Posterior vena cava (tissue), 2 donors: ENCODE measurements around the gene FAM177B. TPM values are rescaled to one million over a fixed set of nuclear protein-coding genes. Genes with fewer than 3 reads are reported as not detected.

Experiments used
- DNase-seq: peaks from one replicate; pipeline ENCODE4 v3.0.0-alpha.2; 2020; ENCODE audit warnings: low spot score
- intact Hi-C, 2 donors: fragments of 100-400 bp; cut with DNase I; formaldehyde crosslinking; loops; one replicate each; pipeline versions ENCODE4 v1.14.1 to v1.14.2; 2022 to 2023
- long read RNA-seq, 2 donors: library from polyadenylated mRNA; unstranded; transcript quantifications; one replicate each; pipeline ENCODE4 v2.0.0, GENCODE V29; 2020 to 2021
- total RNA-seq, 2 donors: library from RNA; stranded (reverse); fragmentation: NEBNext Ultra II Directional; extraction: Animal tissue kit (Norgen Biotek cat#: 25700); gene quantifications; one replicate each; pipeline ENCODE4 v1.2.1, GENCODE V29; 2021
- donor health status: DM: yes; HTN: yes; CAD: no.
- donor health status: DM: yes; HTN: yes; CAD: no.

The FAM177B gene
- not detected for total RNA-seq
- long read RNA-seq, donor 1 = 0 reads
- long read RNA-seq, donor 2 = 0 reads

GRCh38 chr1:222736972-222737371 lies at the start of gene FAM177B:
FAM177B (plus strand) TSS chr1:222737202; CDS start chr1:222746546, 9,344 bp downstream.
- intact Hi-C loops = no loop called here
- DNase-seq = no peak

GRCh38 chr1:222691016-222691415 lies 46.0 kb upstream of the FAM177B start:
- intact Hi-C loops = no loop called here
- no peak for DNase-seq

GRCh38 chr1:222694927-222695326 lies 42.1 kb upstream of the FAM177B start:
- no peak for DNase-seq
- intact Hi-C loops = no loop called here

- intact Hi-C loops = no loop called here
- DNase-seq = no peak
Measured at GRCh38 chr1:222696741-222697140, 40.3 kb upstream of the FAM177B start.

GRCh38 chr1:222697203-222697602 lies 39.8 kb upstream of the FAM177B start:
- intact Hi-C loops = no loop called here
- no peak for DNase-seq

GRCh38 chr1:222697826-222698225 lies 39.2 kb upstream of the FAM177B start:
- no peak for DNase-seq
- intact Hi-C loops = no loop called here

- intact Hi-C loops = no loop called here
Measured at GRCh38 chr1:222702210-222702609, 34.8 kb upstream of the FAM177B start.

GRCh38 chr1:222704260-222704659 lies 32.7 kb upstream of the FAM177B start:
- no peak for DNase-seq
- intact Hi-C loops = no loop called here

More at GRCh38 chr1:222702210-222702609, 34.8 kb upstream of the FAM177B start:
- DNase-seq = no peak

GRCh38 chr1:222706815-222707214 lies 30.2 kb upstream of the FAM177B start:
- no peak for DNase-seq
- intact Hi-C loops = no loop called here

GRCh38 chr1:222709700-222710153 lies 27.3 kb upstream of the FAM177B start:
- DNase-seq = no peak
- intact Hi-C loops = no loop called here

GRCh38 chr1:222711319-222712252 lies 25.4 kb upstream of the FAM177B start:
- peak; percentile 86 for DNase-seq
- intact Hi-C loops = no loop called here

GRCh38 chr1:222712253-222713090 lies 24.5 kb upstream of the FAM177B start, which contains the start of the genes AIDA and BROX:
AIDA (minus strand) TSS chr1:222712491; CDS start chr1:222712317, 174 bp downstream.
BROX (plus strand) TSS chr1:222712564; CDS start chr1:222715700, 3,136 bp downstream.
- intact Hi-C loops = no loop called here
- peak; percentile 99 for DNase-seq

GRCh38 chr1:222713091-222713961 lies 23.7 kb upstream of the FAM177B start:
- DNase-seq = peak; percentile 98
- intact Hi-C loops = no loop called here

- intact Hi-C loops = no loop called here
- DNase-seq = no peak
Measured at GRCh38 chr1:222716393-222716792, 20.6 kb upstream of the FAM177B start.

GRCh38 chr1:222728746-222729145 lies 8.3 kb upstream of the FAM177B start:
- DNase-seq = no peak
- intact Hi-C loops = no loop called here

- intact Hi-C loops = no loop called here
- no peak for DNase-seq
Measured at GRCh38 chr1:222730866-222731265, 6.1 kb upstream of the FAM177B start.

GRCh38 chr1:222732216-222733159 lies 4.5 kb upstream of the FAM177B start:
- intact Hi-C loops = no loop called here
- no peak for DNase-seq

GRCh38 chr1:222734740-222735139 lies 2.3 kb upstream of the FAM177B start:
- DNase-seq = no peak
- intact Hi-C loops = no loop called here
